ENCODE results near the gene SSBP4.

GRCh38 chr19:18439910-18440237 lies 20.7 kb downstream of the SSBP4 start:
- no peak for TF ChIP-seq CTCF (conservative IDR thresholded peaks at IDR 0.05; ENCODE audit: low read depth in 2 of 2)
- no peak for TF ChIP-seq REST (IDR thresholded peaks at IDR 0.05; ENCODE audit: unreplicated experiment)
- no peak for TF ChIP-seq POLR2AphosphoS5 (IDR thresholded peaks at IDR 0.05; ENCODE audit: low read depth)
- TF ChIP-seq EZH2 (IDR thresholded peaks at IDR 0.05; ENCODE audit: low read depth, unreplicated experiment) = no peak
- no peak for TF ChIP-seq JUNB (IDR thresholded peaks at IDR 0.05; ENCODE audit: unreplicated experiment)
- TF ChIP-seq EZH2phosphoT487 (IDR thresholded peaks at IDR 0.05; ENCODE audit: unreplicated experiment) = no peak
- no peak for TF ChIP-seq ETS1 (IDR thresholded peaks at IDR 0.05)
- no peak for TF ChIP-seq CREB1 (CRISPR knock-in tag; IDR thresholded peaks at IDR 0.05; ENCODE audit: low read depth)
- TF ChIP-seq ZNF331 (CRISPR knock-in tag; IDR thresholded peaks at IDR 0.05; ENCODE audit: low read depth) = no peak
- TF ChIP-seq ZNF114 (CRISPR knock-in tag; IDR thresholded peaks at IDR 0.05) = no peak
- no peak for TF ChIP-seq NANOG (IDR thresholded peaks at IDR 0.05; ENCODE audit: borderline replicate concordance)
- TF ChIP-seq ZNF462 (CRISPR knock-in tag; IDR thresholded peaks at IDR 0.05) = no peak
